ENCODE results near the gene SLCO2B1.

DNA sequence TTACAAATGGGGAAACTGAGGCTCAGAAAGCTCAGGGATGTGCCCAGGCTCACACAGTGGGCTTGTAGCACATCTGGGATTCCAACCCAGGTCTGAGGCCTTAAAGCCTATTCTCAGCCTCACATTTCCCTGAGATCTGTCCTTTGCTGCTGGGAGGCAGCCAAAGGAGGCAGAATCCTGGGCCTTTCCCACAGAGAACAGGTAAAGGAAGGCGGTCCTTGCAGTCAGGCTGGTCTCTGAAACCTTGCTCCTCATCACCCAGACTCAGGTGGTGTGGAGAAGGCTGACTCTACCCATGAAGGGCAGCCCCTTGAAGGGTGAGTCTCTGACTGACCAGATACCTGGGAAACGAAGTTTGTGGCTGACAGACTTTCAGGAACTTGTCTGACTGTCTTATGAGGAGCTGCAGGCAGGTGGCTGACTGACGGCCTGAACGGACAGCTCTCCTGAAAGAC lies 7.8 kb downstream of the SLCO2B1 start:
- TF ChIP-seq IRF2 (CRISPR knock-in tag; IDR thresholded peaks at IDR 0.05; ENCODE audit: borderline replicate concordance, low read depth) (no peak), CTCF (IDR thresholded peaks at IDR 0.05) (no peak), ELF4 (CRISPR knock-in tag; IDR thresholded peaks at IDR 0.05; ENCODE audit: low read depth) (no peak), TCF7 (CRISPR knock-in tag; IDR thresholded peaks at IDR 0.05; ENCODE audit: low read depth) (no peak), ESRRA (CRISPR knock-in tag; IDR thresholded peaks at IDR 0.05; ENCODE audit: borderline replicate concordance) (no peak), EMX1 (CRISPR knock-in tag; IDR thresholded peaks at IDR 0.05) (no peak), GABPB1 (CRISPR knock-in tag; IDR thresholded peaks at IDR 0.05) (no peak), SMAD4 (CRISPR knock-in tag; IDR thresholded peaks at IDR 0.05) (no peak)
- TF ChIP-seq, protein P1, sequence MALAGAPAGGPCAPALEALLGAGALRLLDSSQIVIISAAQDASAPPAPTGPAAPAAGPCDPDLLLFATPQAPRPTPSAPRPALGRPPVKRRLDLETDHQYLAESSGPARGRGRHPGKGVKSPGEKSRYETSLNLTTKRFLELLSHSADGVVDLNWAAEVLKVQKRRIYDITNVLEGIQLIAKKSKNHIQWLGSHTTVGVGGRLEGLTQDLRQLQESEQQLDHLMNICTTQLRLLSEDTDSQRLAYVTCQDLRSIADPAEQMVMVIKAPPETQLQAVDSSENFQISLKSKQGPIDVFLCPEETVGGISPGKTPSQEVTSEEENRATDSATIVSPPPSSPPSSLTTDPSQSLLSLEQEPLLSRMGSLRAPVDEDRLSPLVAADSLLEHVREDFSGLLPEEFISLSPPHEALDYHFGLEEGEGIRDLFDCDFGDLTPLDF (CRISPR knock-in tag; IDR thresholded peaks at IDR 0.05), result no peak
- TF ChIP-seq, protein P2, sequence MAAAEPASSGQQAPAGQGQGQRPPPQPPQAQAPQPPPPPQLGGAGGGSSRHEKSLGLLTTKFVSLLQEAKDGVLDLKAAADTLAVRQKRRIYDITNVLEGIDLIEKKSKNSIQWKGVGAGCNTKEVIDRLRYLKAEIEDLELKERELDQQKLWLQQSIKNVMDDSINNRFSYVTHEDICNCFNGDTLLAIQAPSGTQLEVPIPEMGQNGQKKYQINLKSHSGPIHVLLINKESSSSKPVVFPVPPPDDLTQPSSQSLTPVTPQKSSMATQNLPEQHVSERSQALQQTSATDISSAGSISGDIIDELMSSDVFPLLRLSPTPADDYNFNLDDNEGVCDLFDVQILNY (CRISPR knock-in tag; IDR thresholded peaks at IDR 0.05), result no peak
- TF ChIP-seq, protein P3, sequence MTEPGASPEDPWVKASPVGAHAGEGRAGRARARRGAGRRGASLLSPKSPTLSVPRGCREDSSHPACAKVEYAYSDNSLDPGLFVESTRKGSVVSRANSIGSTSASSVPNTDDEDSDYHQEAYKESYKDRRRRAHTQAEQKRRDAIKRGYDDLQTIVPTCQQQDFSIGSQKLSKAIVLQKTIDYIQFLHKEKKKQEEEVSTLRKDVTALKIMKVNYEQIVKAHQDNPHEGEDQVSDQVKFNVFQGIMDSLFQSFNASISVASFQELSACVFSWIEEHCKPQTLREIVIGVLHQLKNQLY (CRISPR knock-in tag; IDR thresholded peaks at IDR 0.05), result no peak
- TF ChIP-seq, protein P4, sequence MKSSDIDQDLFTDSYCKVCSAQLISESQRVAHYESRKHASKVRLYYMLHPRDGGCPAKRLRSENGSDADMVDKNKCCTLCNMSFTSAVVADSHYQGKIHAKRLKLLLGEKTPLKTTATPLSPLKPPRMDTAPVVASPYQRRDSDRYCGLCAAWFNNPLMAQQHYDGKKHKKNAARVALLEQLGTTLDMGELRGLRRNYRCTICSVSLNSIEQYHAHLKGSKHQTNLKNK (CRISPR knock-in tag; IDR thresholded peaks at IDR 0.05), result no peak
